OCI-LY3 (cell line): ENCODE measurements around the gene CHD9.

Experiments
- CTCF ChIP-seq: fragments of 200-600, 300-600 bp; sonication (generic); IDR thresholded peaks from 2 replicates; pipeline ENCODE4 v1.5.1; 2014; ENCODE audit warnings: antibody characterized with exemption, low read length, low read depth
- EZH2phosphoT487 ChIP-seq: fragments of 200-600 bp; shearing (Covaris generic); IDR thresholded peaks from 2 replicates; pipeline ENCODE4 v1.6.1; 2018; ENCODE audit warnings: antibody characterized with exemption, mixed run types, low read depth

GRCh38 chr16:53152329-53152728 lies 97.5 kb downstream of the CHD9 start:
- TF ChIP-seq CTCF = no peak
- no peak for TF ChIP-seq EZH2phosphoT487
